ENCODE results near the gene MEG3.
A peak's percentile ranks its signal among the peaks of the same experiment; 100 is the strongest.
"Not testable (repeated sequence)": the region's sequence is repeated elsewhere in the genome, so short reads cannot be mapped to it uniquely, and the experiment has no call there.

The MEG3 gene

DNA sequence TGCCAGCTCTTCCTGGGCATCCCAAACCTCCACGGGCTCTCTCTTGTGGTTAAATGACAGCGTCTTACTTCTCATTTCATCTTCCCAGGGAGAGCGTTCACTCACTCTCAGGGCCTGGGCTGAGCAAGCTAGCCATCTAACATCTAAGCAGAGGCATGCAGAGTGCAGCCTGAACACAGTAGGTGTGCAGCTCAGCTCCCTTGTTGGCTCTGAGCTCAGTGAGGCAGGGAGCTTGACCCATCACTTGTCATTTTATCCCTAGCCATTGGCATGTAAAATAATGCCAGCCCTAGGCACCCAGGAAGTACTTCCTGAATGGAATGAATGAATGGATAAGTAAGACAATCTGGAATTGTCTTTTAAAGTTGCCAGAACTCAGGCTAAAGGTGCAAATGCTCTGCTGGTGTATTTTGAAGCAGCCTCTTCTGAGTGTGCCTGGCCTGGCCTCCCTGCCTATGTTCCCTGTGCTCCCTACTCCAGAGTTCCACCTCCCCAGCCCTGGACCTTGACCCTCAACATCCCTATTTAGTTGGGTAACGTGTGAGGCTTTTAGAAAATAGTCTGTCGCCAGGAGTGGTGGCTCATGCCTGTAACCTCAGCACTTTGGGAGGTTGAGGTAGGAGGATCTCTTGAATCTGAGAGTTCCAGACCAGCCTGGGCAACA lies 9.5 kb upstream of the MEG3 start:
- DNase-seq: no peak

DNA sequence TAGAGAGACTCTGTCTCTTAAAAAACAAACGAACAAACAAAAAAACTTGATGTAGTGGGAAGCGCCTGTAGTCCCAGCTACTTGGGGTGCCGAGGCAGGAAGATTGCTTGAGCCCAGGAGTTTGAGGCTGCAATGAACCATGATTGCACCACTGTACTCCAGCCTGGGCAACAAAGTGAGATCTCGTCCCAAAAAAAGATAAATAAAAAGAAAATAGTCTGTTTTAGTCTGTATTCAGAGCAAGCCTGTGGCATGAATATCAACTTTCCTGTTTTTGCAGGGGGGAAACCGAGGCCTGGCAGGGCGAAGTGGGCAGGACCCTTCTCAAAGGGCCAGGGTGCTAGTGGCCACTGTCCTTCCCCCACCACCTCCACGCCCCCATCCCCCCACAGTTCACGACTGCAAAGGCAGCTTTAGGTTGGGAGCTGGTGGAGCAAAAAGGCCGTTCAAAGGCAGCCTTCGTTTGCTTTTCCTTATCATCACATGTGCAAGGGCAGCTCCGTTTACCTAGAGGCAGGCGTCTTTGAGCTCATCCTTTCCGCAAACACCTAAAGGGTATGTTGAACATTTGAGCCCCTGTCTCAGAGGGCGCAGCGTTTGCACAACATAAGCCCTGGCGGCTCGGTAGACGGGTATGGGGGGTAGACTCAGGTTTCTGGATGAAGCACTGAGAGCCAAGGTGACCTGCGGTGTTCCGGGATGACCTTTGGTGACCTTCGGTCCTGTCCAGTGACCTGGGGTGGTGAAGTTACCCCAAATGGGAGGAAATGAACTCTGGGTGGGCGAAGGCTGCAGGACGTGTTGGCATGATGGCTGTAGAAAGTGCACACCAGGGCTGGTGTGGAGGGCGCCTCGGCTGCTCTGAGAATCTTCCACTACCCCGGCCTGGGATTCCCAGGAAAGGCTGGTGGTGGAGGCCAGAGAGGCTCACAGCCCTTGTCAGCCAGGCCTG lies 8.7 kb upstream of the MEG3 start:
- no peak for DNase-seq

DNA sequence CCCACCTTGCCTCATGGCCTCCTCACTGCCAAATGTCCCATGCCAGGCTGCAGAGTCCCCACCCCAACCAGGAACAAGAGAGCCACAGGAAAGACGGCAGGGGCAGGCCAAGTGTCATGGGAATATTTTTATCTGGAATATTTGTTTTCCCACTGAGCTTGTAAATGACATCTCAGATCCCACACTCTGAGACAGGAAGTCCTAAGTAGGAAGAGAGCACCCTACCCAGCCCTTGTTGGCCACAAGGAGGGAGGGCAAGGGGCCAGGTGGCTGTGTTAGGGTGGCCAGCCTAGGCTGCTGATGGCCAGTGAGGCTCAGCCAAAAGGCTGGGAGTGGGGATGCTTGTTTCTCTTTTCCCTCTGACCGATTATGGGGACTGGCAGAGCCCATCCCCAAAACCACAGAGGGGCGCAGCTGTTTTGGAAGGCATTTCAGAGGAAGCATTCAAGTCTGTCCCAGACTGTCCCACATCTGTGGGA lies 7.7 kb upstream of the MEG3 start:
- DNase-seq: peak; percentile 48

DNA sequence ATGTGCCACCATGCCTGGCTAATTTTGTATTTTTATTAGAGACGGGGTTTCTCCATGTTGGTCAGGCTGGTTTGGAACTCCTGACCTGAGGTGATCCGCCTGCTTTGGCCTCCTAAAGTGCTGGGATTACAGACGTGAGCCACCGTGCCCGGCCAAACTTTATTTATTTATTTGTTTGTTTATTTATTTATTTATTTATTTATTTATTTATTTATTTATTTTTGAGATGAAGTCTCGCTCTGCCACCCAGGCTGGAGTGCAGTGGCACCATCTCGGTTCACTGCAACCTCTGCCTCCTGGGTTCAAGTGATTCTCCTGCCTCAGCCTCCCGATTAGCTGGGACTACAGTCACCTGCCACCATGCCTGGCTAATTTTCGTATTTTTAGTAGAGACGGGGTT lies 7.0 kb upstream of the MEG3 start:
- DNase-seq: not testable (repeated sequence)

DNA sequence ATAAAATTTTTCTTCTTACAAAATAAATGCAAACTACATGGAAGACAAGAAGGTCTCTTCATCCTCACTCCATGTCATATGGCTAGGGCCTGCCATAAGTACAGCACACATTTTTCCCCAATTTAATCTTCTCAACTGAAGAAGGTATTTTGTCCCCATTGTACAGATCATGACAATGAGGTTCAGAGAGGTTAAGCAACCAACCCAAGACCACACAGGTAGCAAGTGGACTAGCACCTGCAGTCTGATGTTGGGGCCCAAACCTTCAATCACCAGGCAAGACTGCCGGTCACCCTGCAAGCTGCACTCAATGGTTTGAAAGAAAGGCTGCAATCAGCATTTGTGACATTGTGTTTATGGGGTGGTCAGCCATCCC lies 6.5 kb upstream of the MEG3 start:
- DNase-seq: no peak

DNA sequence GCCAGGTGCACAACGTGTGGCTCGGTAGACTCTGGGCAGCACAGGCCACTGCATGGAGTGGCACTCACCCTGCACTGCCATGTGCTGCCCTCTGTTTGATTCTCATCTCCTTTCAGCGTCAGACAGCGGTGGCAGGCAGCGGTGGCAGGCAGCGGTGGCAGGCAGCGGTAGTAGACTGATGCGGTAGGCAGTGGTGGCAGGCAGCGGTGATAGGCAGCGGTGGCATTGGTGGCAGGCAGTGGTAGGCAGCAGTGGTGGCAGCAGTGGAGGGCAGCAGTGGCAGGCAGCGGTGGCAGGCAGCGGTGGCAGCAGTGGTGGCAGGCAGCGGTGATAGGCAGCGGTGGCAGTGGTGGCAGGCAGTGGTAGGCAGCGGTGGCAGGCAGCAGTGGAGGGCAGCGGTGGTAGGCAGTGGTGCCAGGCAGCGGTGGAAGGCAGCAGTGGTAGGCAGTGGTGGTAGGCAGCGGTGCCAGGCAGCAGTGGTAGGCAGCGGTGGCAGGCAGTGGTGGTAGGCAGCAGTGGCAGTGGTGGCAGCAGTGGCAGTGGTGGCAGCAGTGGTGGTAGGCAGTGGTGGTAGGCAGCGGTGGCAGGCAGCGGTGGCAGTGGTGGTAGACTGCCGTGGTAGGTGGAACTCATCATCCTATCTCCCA lies 6.0 kb upstream of the MEG3 start:
- DNase-seq: no peak

DNA sequence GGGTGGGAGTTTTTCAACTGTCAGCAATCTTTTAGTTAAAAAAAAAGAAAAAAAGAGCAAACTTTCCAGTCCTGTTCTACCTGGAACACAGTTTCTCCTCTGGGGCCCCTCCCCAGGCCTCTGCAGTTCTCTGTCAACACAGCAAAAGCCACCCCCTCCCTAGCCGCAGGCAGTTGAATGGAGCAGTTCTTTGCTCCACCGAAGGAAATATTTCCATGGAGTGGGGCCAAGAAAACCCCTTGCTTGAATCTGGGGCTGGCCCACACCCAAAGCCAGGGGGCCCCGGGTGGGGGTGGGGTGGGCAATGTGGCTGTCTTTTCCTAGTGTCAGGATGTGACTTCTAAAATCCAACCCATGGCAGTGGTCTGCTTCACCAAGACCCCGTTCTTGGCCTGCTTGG lies 5.0 kb upstream of the MEG3 start:
- peak; percentile 38 for DNase-seq

DNA sequence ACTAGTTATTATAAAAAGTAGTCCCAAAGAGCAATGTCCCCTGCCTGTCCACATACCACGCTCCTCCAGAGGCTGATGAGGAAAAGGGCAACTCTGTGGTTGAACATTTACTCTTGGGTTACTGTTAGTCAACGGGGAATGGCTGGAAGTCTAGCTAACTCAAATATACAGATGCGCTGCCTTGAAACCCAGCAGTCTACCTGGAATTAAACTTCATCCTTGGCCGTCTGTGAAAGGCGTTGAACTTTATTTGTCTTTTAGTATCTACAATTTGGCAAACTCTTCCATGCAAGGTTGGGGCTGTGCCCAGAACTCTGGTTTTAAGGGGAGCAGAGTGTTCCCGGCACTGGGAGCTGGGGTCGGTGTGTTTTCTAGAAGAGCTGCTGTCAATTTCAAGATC lies 3.9 kb upstream of the MEG3 start:
- no peak for DNase-seq

DNA sequence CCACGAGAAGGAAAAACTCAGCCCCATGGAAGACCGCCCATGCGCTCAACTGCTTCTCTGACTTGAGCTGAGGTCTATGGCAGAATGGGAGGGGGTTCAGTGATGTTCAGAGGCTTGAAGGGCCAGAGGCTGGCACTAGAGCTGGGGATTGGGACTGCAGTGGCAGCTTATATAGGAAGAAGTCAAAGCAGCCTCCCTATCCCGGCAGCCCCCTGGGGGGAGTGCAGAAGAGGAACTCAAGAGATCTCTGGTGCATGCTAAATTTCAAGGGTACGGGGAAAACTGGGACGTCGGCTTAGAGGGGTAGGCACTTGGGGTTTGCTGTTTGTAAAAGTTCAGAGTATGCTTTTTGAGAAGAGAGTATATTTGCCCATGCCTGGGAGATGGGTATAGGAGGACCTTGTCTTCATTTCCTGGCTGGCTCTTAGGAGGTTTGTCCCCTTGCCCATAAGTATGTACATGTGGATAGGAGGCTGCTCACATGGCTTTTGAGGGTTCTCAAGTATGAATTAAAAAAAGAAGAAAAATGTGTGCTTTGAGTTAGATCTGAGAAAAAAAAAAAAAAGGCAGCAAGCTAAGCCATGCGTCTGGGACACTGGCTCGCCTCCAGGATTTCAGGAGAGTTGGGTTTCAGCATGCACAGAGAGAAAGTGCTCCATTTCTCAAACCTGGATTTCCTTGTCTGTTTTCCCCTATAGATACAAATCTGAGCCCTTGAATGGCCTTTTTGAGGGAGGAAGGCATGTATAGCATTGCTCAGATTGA lies 3.2 kb upstream of the MEG3 start:
- DNase-seq: no peak

DNA sequence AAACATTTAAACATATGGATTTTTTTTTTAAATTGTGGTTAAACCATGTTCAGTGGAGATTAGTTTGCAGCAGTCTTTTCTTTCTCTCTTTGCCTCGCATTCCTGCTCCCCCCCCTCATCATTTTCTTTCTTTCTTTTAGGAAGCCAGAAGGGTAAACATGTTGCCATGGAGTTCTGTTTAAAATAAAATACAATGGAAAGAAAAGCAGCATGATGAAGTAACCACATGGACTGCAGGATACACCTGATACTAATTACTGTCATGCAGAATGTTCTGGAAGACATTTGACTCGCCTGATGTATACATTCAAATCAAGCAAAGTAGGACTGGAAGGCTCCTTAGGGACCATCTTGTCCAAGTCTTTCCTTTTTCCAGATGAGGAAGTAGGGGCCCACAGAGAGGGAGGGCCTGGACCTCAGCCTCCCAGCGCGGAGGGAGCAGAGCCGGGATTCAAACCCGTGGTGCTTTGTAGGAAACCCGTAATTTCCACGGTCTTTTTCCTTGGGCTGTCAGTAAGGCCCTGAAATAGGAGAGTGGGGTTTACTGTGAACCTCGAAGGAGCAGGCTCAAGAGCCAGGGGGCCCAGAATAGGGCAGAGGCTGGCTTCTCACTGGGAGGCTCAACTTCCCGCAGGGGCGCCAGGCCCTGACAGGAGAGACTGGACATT lies 2.4 kb upstream of the MEG3 start:
- no peak for DNase-seq

DNA sequence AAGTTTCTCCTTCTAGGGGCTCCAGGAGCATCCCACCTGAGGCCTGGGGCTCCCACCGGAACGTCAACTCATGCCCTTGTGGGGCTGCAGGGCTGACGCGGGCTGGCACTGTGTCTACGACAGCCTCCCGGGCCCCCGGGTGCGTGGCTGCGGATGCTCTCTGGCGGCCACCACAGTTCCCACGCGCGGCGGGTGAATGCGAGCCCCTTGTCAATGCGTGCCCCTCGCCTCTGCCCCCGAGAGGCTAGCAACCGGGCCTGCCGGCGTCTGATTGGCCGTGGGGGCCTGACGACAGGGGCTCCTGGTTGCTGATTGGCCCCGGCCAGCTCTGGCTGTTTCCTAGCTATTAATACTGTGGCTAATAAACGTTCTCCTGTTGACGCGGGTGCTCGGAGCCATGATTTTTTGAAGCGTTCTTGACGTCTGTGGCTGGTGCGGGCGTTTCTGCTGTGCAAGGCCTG lies 1.8 kb upstream of the MEG3 start:
- DNase-seq: no peak

DNA sequence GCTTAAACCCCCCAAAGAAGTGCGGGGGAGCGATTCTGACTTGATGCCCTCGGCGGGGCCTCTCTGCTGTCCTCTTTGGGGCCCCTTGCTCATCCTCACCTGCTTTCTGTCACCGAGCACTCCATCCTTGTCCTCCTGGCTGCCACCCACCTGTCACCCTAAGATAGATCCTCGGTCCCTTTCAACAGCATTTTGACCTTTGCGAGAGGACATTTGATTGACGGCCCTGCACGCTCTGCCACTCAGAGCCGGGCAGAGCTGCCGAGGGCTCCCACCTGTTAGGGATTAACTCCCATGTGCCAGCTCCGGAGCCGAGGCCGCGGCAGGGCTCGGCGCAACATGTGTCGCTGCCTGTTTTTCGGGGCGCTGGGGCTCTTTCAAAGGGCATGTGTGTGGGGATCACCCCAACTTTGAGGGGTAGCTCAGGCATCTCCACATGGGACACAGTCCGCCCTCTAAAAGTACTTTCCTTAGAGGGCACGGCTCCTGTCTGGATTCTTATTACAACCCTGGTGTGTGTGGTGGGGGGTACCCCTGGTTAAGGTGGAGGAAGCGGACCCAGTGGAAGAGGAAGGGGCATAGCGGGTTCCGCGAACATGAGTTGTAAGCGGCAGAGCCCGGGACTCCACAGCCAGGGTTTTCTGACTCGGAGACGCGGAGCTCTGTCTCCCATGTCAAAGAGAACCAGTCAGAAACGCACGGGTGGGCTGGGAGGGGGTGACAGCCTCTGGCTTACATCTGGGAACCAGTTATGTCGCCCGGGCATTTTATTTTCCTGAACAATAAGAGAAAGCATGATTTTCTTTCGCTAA lies 811 bp upstream of the MEG3 start:
- DNase-seq: no peak

DNA sequence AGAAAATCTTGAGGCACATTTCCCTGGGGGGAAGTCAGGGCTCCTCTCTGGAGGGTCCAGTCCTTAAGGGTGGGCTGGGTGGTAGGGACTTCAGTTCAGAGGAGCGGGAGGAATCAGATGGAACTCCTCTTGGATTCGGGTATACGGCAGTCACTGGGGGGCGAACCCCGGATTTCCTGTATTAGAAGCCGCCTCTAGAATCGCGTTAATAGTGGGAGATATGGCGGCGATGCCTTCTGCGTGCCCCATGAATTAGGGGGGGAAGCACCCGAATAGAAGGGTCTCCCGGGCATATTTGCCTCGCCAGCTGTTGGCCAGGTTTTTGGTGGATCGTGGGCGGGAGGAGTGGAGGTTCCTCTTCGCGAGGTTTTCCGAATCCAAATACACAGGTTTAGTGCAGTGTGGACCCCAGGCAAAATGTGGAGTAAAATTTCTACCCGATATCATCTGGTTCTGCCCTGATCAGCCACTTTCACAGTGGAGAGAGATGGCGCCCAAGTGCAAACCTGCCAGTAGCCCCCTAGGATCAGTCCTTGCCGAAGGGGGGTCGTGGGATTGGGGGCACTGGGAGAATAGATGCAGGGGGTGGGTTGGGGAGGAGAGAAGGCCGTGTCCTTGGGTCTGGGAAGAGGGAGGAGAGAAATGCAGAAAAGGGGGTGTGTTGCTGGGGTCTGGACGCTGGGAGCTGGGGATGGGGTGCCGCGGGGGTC lies 628 bp downstream of the MEG3 start:
- DNase-seq: peak; percentile 50

DNA sequence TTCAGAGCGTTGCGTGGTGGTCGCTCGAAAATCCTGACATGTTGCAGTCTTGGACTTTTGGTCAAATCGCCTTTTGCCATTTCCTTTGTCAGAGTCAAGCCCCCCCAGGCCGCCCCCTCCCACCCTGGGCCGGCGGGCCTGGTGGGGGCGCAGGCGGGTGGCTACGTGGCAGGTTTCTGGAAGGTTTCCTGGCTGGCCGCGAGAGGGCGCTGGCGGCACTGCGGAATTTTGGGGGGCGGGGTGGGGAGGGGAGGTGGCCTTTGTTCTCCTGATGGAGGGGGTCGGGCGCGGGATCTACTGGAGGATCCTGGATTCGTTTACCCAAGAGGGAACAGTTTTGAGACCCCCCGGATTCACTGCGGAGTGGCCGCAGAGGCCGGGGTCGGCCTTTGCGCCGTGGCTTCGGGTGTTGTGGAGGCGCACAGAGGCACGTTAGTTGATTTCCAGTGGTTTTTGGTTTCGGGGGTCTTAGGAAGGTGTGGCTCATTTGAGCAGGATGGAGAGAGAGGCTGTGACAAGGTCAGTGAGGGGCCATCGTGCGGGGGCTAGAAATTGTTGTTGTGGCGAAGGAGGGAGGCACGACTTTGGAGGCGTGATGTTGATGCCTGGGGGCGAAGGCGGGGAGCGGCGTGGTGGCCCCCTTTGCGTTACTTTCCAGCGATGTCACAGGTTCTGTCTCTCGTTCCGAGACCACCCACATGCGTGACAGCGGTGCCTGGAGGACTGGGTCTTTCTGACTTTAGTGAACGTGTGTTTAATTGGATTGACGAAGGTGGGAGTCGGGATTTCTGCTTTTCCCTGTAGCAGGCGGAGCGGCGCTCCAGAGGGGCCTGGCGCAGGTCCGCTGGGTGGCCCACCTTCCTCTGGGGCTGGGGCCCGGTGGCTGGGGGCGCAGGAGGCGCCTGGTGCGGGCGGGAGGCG lies 1.4 kb downstream of the MEG3 start:
- DNase-seq: peak; percentile 57

DNA sequence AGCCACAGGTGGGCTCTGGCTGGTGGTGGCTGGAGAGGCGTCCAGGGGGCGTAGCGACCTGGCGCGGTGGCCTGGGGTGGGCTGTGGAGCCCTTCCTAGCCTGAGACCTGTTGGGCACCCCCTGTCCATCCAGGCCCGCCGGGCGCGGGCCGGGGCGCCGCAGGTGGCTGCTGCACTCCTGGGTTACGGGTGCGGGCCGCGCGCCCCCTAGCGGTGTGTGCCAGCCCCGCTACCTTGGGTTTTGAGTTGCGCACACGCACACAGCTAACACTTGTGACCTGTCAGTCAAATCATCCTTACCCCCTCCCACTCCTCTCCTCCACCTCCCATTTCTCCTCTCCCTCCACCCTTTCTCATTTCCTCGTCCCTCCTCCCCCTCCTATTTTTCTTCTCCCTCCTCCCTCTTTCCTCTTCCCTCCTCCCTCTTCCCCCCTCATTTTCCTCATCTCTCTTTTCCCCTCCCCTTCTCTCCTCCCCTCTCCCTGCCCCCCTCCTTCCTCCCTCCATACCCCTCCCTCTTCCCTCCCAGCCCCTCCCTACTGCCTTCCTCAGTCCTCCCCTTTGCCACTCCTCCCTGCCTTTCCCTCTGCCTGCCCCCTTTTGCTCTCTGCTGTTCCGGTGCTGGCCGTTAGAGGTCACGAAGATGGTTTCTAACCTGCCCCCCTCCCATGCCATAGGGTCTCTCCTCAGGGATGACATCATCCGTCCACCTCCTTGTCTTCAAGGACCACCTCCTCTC lies 2.3 kb downstream of the MEG3 start:
- DNase-seq: peak; percentile 82

DNA sequence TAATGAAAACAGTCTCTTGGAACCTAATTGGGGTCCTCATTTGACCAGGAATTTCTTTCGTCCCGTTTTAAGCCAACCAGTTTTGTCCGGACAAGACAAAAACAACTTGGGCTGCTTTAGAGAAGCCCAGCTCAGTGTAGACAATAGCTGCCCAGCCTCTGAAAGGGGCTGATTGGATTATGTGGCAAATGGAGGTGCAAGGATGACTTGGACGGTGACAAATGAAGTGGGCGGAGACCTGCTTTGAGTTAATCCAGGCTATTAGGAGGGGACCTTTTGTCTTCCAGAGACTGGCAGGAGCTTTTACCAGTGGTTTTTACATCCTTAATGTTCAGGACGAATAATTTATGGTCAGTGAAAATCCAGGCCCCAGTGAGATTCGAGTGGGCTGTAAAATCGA lies 4.8 kb downstream of the MEG3 start:
- peak; percentile 66 for DNase-seq

DNA sequence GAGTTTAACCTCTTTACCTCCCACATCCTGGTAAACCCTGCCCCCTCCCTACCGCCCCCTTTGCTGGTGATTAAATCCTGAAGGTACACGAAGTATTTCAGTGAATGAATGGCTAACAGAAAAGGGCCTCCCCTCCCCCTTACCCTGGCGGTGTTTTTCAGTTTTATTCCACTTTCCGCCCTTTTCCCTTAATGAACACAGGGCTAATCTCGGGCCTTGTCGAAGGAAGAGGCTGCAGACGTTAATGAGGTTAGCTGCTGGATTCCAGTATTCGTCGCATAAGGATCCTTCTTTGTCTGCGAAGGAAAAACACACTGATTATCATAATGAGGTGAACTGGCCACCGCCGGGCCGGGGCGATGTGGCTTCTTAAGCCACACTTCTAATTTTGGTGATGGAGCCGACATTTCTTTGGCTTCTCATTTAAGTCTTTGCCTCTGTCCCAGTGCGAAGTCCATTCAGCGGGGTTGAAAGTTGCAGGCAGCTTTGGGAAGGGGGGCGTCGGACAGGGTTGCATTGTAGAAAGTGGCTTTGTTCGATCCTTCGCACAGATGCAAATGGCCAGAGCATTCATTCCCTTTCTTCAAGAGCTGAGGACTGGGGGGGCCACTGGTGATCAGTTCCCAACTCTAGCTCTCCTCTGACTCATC lies 6.5 kb downstream of the MEG3 start:
- DNase-seq: no peak

DNA sequence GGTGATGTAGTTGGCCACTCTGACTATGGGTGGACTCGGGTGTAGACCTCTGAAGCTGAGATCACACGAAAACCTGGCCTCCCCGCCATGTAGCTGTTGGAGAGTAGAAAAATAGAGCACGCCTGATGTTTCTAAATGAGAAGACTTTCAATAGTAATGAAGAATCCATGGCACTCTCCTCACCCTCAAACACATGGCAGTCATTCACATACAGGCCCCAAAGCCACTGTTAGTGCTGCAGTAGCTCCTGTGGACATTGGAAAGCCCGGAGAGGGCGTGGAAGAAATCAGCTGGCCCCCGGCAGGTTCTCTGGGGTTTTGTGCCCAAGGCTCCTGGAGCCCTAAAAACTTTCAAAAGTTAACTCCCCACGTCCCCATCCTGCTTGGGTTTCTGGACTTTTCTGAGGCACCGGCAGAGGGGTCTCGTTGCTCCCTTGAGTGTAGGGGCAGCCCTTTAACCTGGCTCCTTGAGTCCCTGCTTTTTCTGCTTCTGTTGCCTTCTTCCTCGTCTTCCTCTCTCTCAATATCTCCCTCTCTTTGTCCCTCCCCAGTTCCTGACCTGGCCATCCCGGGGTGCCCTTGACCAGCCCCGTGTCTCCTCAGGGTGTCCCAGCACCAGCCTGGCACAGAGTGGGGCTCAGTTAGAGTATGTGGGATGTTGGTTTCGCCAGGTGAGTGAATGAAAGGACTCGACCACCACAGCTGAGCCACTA lies 8.3 kb downstream of the MEG3 start:
- DNase-seq: no peak
